K562 (cell line): ENCODE results near the gene DGAT2.

ENCODE experiments used
- EZH2 ChIP-seq: IDR thresholded peaks from 2 replicates; pipeline ENCODE4 v1.6.1; 2012; ENCODE audit warnings: low read depth, mild to moderate bottlenecking, inconsistent platforms, low read length, borderline replicate concordance
- KDM4B ChIP-seq, 2 experiments: fragments of 450-650 bp in 1 of 2; sonication (generic) in 1 of 2; IDR thresholded peaks; 2 replicates each; pipeline ENCODE4 v1.6.1; 2016 to 2017; ENCODE audit warnings: borderline replicate concordance in 2 of 2, antibody characterized with exemption in 1 of 2, low read depth in 1 of 2, mild to moderate bottlenecking in 1 of 2
- NBN ChIP-seq: fragments of 450-650 bp; IDR thresholded peaks from 2 replicates; pipeline ENCODE4 v1.6.1; 2016; ENCODE audit warnings: low read depth, mild to moderate bottlenecking
- TCF7L2 ChIP-seq: fragments of 150-350 bp; IDR thresholded peaks from 2 replicates; pipeline ENCODE4 v1.6.1; 2016; ENCODE audit warnings: low read depth, mild to moderate bottlenecking, low read length, moderate library complexity

DNA sequence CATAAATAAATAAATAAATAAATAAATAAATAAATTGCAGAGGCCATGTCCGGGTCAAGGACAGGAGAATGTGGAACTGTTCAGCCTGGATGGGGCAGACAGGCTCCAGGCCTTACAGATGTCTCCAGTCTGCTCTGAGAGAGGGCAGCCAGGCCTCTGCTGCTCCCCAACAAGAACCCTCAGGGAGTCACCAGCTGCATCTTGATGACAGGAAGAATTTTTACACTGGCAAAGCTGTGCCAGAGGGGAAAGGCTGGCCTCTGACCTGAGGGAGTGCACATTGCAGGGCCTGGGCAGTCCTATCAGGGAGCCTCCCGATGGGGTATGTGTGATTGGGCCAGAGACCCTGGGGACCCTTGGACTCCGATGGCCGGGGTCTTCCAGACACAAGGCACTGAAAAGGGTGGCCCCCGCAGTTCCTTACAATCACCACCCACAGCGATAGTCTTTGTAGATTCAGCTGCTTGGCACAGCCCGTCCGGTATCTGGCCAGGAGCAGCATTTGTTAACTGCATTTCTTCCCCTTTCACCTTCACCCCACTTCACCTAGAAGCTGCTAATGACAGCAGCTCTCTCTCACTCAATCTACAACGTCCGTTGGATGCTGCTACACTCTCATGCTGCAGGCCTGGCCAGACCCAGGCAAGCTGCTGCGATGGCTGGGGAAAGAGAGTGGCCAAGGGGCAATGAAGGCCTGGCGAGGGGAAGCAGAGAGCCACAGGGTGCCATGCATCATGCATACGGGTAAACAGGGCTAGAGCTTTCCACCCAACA lies 42.8 kb upstream of the DGAT2 start:
- TF ChIP-seq TCF7L2 (no peak), NBN (no peak), KDM4B (IDR thresholded peaks at IDR 0.05; ENCODE audit: borderline replicate concordance in 2 of 2, low read depth in 1 of 2) (no peak), EZH2 (no peak)
